Measurements from ENCODE around the gene PRRG2.

PRRG2 gene

GRCh38 chr19:49635530-49636232 is 54.6 kb downstream of the PRRG2 start:
- no peak for DNase-seq (ENCODE audit: extremely low spot score)
- ChIA-PET POLR2A (interaction anchor here (0.6 kb wide), 1 partner anchor 23 kb away, joined by 8 read pairs; no protein-coding TSS in a partner anchor), CTCF (interaction anchor here (1.0 kb wide), 1 partner anchor 66 kb away, joined by 3 read pairs; no protein-coding TSS in a partner anchor)
- no peak for TF ChIP-seq CTCF (IDR thresholded peaks at IDR 0.05; ENCODE audit: control extremely low read depth, extremely low read depth, low read depth, missing control alignments)

- CTCF ChIA-PET, result no interaction called here
- POLR2A ChIA-PET, result no interaction called here
- DNase-seq (ENCODE audit: extremely low spot score), result no peak
- TF ChIP-seq CTCF (IDR thresholded peaks at IDR 0.05; ENCODE audit: control extremely low read depth, extremely low read depth, low read depth, missing control alignments), result no peak
Measured at GRCh38 chr19:49636233-49636932, 55.3 kb downstream of the PRRG2 start.

GRCh38 chr19:49637821-49638738 is 57.0 kb downstream of the PRRG2 start:
- TF ChIP-seq CTCF (IDR thresholded peaks at IDR 0.05; ENCODE audit: control extremely low read depth, extremely low read depth, low read depth, missing control alignments), result no peak
- POLR2A ChIA-PET, result no interaction called here

GRCh38 chr19:49639401-49640112 is 58.4 kb downstream of the PRRG2 start:
- DNase-seq (ENCODE audit: extremely low spot score), result no peak
- TF ChIP-seq CTCF (IDR thresholded peaks at IDR 0.05; ENCODE audit: control extremely low read depth, extremely low read depth, low read depth, missing control alignments), result no peak
- CTCF ChIA-PET, result interaction anchor here (0.9 to 4.8 kb wide), 7 partner anchors 16 to 93 kb away, joined by 3 to 48 read pairs (median 4); no protein-coding TSS in a partner anchor
- POLR2A ChIA-PET, result interaction anchor here (0.6 to 3.1 kb wide), 12 partner anchors 15 to 1031 kb away, joined by 3 to 29 read pairs (median 4); partner anchors contain the start of genes KCNC3, NOSIP, PRMT1 and RPL13A

More at GRCh38 chr19:49637821-49638738, 57.0 kb downstream of the PRRG2 start:
- DNase-seq (ENCODE audit: extremely low spot score), result no peak
- CTCF ChIA-PET, result no interaction called here

- peak; percentile 98 for DNase-seq (ENCODE audit: extremely low spot score)
- TF ChIP-seq CTCF (IDR thresholded peaks at IDR 0.05; ENCODE audit: control extremely low read depth, extremely low read depth, low read depth, missing control alignments), result no peak
- ChIA-PET CTCF (interaction anchor here (0.9 to 4.8 kb wide), 9 partner anchors 16 to 93 kb away, joined by 3 to 48 read pairs (median 3); partner anchors contain the start of genes BCL2L12 and IRF3), POLR2A (interaction anchor here (0.6 to 3.1 kb wide), 13 partner anchors 14 to 1031 kb away, joined by 3 to 29 read pairs (median 4); partner anchors contain the start of genes BCL2L12, IRF3, KCNC3 and NOSIP)
Measured at GRCh38 chr19:49640113-49640898, 59.2 kb downstream of the PRRG2 start, which contains the start of gene RRAS. TSS of gene RRAS (minus strand) at chr19:49640143. CDS start at chr19:49640098, 45 bp downstream.
